HG03520 (cell line): ENCODE data around the gene ACSM4.
"Not testable (repeated sequence)": the region's sequence is repeated elsewhere in the genome, so short reads cannot be mapped to it uniquely, and the experiment has no call there.

ENCODE experiments used
- ATAC-seq: cut with Tn5 transposase; IDR thresholded peaks from one replicate; pipeline ENCODE4 v1.9.1; 2021; ENCODE audit warnings: mild to moderate bottlenecking, moderate library complexity; ENCODE audit not compliant: unreplicated experiment

Gene ACSM4

GRCh38 chr12:7303772-7304171 is at the start of gene ACSM4:
Gene ACSM4 (plus strand): TSS chr12:7304072. CDS start chr12:7304332, 260 bp downstream.
- no peak for ATAC-seq

- no peak for ATAC-seq
Observed at GRCh38 chr12:7259060-7259459, 44.8 kb upstream of the ACSM4 start.

- no peak for ATAC-seq
Observed at GRCh38 chr12:7264538-7264937, 39.3 kb upstream of the ACSM4 start.

- no peak for ATAC-seq
Observed at GRCh38 chr12:7265251-7265650, 38.6 kb upstream of the ACSM4 start.

- no peak for ATAC-seq
Observed at GRCh38 chr12:7269273-7269672, 34.6 kb upstream of the ACSM4 start.

GRCh38 chr12:7271893-7272514 is 31.9 kb upstream of the ACSM4 start:
- ATAC-seq = no peak

GRCh38 chr12:7275482-7275881 is 28.4 kb upstream of the ACSM4 start:
- not testable (repeated sequence) for ATAC-seq

GRCh38 chr12:7282844-7283243 is 21.0 kb upstream of the ACSM4 start:
- ATAC-seq = peak; percentile 74

GRCh38 chr12:7289743-7290142 is 14.1 kb upstream of the ACSM4 start:
- no peak for ATAC-seq

- not testable (repeated sequence) for ATAC-seq
Observed at GRCh38 chr12:7290588-7290987, 13.3 kb upstream of the ACSM4 start.

GRCh38 chr12:7292300-7292699 is 11.6 kb upstream of the ACSM4 start:
- ATAC-seq = no peak

GRCh38 chr12:7293670-7294069 is 10.2 kb upstream of the ACSM4 start:
- no peak for ATAC-seq

- no peak for ATAC-seq
Observed at GRCh38 chr12:7295529-7295928, 8.3 kb upstream of the ACSM4 start.

GRCh38 chr12:7297865-7298264 is 6.0 kb upstream of the ACSM4 start:
- ATAC-seq = no peak

- ATAC-seq = no peak
Observed at GRCh38 chr12:7302266-7302986, 1.4 kb upstream of the ACSM4 start.

GRCh38 chr12:7303230-7303629 is 642 bp upstream of the ACSM4 start:
- no peak for ATAC-seq

GRCh38 chr12:7304456-7304855 is 584 bp downstream of the ACSM4 start:
- ATAC-seq = no peak

GRCh38 chr12:7310070-7310469 is 6.2 kb downstream of the ACSM4 start:
- ATAC-seq = no peak

- no peak for ATAC-seq
Observed at GRCh38 chr12:7319930-7320329, 16.1 kb downstream of the ACSM4 start.

GRCh38 chr12:7321624-7322023 is 17.8 kb downstream of the ACSM4 start:
- ATAC-seq = no peak

GRCh38 chr12:7322599-7322998 is 18.7 kb downstream of the ACSM4 start:
- no peak for ATAC-seq

GRCh38 chr12:7324176-7324575 is 20.3 kb downstream of the ACSM4 start:
- no peak for ATAC-seq

- no peak for ATAC-seq
Observed at GRCh38 chr12:7327918-7328317, 24.0 kb downstream of the ACSM4 start.
